NB4 (cell line): ENCODE results near the gene DAAM1.

ENCODE experiments used
- DNase-seq: peaks from one replicate; pipeline ENCODE4 v3.0.0; 2010; ENCODE audit warnings: low read depth
- H3K4me3 ChIP-seq: one replicate; pipeline ENCODE4 v1.5.1; 2011; ENCODE audit warnings: mild to moderate bottlenecking, low read depth, low read length, moderate library complexity
- CTCF ChIP-seq: IDR thresholded peaks from one replicate; pipeline ENCODE4 v1.5.1; 2012; ENCODE audit warnings: low read depth, low read length
- MYC ChIP-seq: IDR thresholded peaks from 2 replicates; pipeline ENCODE4 v1.6.1; 2011; ENCODE audit warnings: low read depth, low read length
- POLR2A ChIP-seq: IDR thresholded peaks from 2 replicates; pipeline ENCODE4 v1.6.1; 2011; ENCODE audit warnings: mild to moderate bottlenecking; ENCODE audit not compliant: insufficient read length; ENCODE audit errors: extremely low read depth
- TF ChIP-seq, protein P1 (sequence below): IDR thresholded peaks from 2 replicates; pipeline ENCODE4 v1.6.1; 2011; ENCODE audit warnings: low read depth, low read length

The DAAM1 gene

GRCh38 chr14:59292028-59292427, 103.6 kb downstream of the DAAM1 start:
- no peak for DNase-seq
- H3K4me3 ChIP-seq = no peak overlapping the region
- TF ChIP-seq, protein P1, sequence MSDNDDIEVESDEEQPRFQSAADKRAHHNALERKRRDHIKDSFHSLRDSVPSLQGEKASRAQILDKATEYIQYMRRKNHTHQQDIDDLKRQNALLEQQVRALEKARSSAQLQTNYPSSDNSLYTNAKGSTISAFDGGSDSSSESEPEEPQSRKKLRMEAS = no peak
- TF ChIP-seq MYC (no peak), POLR2A (no peak), CTCF (no peak)

DNA sequence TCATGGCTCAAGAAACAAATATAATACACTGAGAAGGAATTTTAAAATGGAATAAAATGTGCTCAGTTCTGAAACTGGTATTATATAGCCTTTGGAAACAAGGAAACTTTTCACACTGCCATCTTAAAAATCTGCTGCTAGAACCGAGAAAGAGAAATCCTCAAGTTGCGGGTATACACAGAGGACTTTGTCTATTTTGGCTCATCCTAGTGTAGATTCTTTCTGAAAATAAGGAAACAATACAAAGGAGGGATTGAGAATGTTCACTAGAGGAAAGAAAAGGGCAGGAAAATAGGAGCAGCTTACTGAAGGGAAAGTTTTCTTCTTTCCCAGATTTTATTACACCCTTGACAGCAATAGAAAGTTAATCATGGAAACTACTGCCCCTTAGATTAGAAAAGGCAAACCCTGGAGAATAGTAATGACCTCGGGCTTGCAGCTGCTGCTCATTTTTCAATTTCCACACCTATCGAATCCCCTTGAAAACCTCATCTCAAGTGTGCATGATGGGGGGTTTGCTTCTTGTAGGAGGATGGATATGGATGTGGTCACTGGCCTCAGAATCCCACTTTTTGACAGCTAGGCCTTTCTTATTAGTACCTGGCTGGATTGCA, 104.6 kb downstream of the DAAM1 start:
- no peak for DNase-seq
- no peak overlapping the region for H3K4me3 ChIP-seq
- TF ChIP-seq CTCF = no peak
- no peak for TF ChIP-seq MYC
- TF ChIP-seq, protein P1 = no peak
- no peak for TF ChIP-seq POLR2A

GRCh38 chr14:59293935-59294661, 105.6 kb downstream of the DAAM1 start:
- no peak for DNase-seq
- TF ChIP-seq MYC = no peak
- TF ChIP-seq, protein P1 = no peak
- no peak for TF ChIP-seq POLR2A
- no peak for TF ChIP-seq CTCF
- H3K4me3 ChIP-seq = no peak overlapping the region

- no peak for DNase-seq
- TF ChIP-seq POLR2A (no peak), MYC (no peak), CTCF (no peak)
- TF ChIP-seq, protein P1 = no peak
- no peak overlapping the region for H3K4me3 ChIP-seq
Observed at GRCh38 chr14:59294662-59294992, 106.2 kb downstream of the DAAM1 start.

DNA sequence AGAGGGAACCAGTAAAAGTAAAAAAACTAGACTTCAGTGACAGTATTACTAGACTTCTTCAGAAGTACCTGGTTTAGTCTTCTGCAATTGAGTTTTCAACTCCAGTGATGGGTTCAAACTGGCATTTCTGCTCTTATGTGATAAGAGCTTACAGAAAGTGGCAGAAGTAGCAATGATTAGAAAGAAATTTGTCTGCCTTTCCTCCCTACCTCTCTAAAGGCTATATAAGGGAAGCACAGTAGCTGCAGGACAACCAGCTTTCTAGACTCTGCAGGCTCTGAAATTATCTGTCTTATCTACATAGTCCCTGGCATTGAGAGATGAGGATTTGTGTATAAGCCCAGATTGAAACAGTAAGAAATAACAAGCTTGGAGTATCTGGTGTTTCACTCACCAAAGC, 107.5 kb downstream of the DAAM1 start:
- H3K4me3 ChIP-seq = no peak overlapping the region
- TF ChIP-seq, protein P1 = no peak
- TF ChIP-seq POLR2A = no peak
- no peak for TF ChIP-seq CTCF
- no peak for TF ChIP-seq MYC
- no peak for DNase-seq
